Osteoblast (primary cell): ENCODE data around the gene CD300LB. TPM values are rescaled to one million over a fixed set of nuclear protein-coding genes. Genes with fewer than 3 reads are reported as not detected.
"Not testable (repeated sequence)": the region's sequence is repeated elsewhere in the genome, so short reads cannot be mapped to it uniquely, and the experiment has no call there.

Experiments used
- DNase-seq: peaks from one replicate; pipeline ENCODE4 v3.0.0; 2011; ENCODE audit warnings: low spot score, mixed read lengths; ENCODE audit not compliant: insufficient read length; ENCODE audit errors: missing footprints
- H2AFZ ChIP-seq: 2 replicates; pipeline ENCODE4 v1.6.0; 2011; ENCODE audit warnings: mild to moderate bottlenecking, low read length
- H3K27ac ChIP-seq: 2 replicates; pipeline ENCODE4 v1.5.1; 2011; ENCODE audit warnings: mild to moderate bottlenecking, low read depth, low read length, moderate library complexity
- H3K27me3 ChIP-seq: 2 replicates; pipeline ENCODE4 v1.6.0; 2012; ENCODE audit warnings: mild to moderate bottlenecking, control low read depth, inconsistent platforms, low read length, moderate library complexity; ENCODE audit not compliant: insufficient read depth
- H3K36me3 ChIP-seq: 2 replicates; pipeline ENCODE4 v1.5.1; 2011; ENCODE audit warnings: mild to moderate bottlenecking, low read length, control low read depth, moderate library complexity; ENCODE audit not compliant: insufficient read depth
- H3K4me1 ChIP-seq: 2 replicates; pipeline ENCODE4 v1.5.1; 2011; ENCODE audit warnings: mild to moderate bottlenecking, low read length, control low read depth, moderate library complexity; ENCODE audit not compliant: insufficient read depth
- H3K4me2 ChIP-seq: 2 replicates; pipeline ENCODE4 v1.6.0; 2011; ENCODE audit warnings: mild to moderate bottlenecking, low read length; ENCODE audit not compliant: insufficient read depth
- H3K4me3 ChIP-seq: fragments of 200-600 bp; sonication (generic); 3 replicates; pipeline ENCODE4 v1.5.1; 2012; ENCODE audit warnings: mild to moderate bottlenecking, low read length, inconsistent platforms; ENCODE audit not compliant: insufficient read depth
- H3K79me2 ChIP-seq: 2 replicates; pipeline ENCODE4 v1.6.0; 2012; ENCODE audit warnings: mild to moderate bottlenecking, low read length, control low read depth, inconsistent platforms; ENCODE audit not compliant: insufficient read depth
- H3K9me3 ChIP-seq: 2 replicates; pipeline ENCODE4 v1.5.1; 2011; ENCODE audit warnings: low read depth, low read length, control low read depth
- H4K20me1 ChIP-seq: 2 replicates; pipeline ENCODE4 v1.6.0; 2012; ENCODE audit warnings: mild to moderate bottlenecking, low read length, control low read depth; ENCODE audit not compliant: insufficient read depth
- CTCF ChIP-seq: IDR thresholded peaks from 2 replicates; pipeline ENCODE4 v1.5.1; 2011; ENCODE audit warnings: mild to moderate bottlenecking, low read depth, low read length, moderate library complexity; ENCODE audit errors: extremely low read depth
- total RNA-seq: library from RNA; depleted of rRNA; stranded (reverse); fragments of >200 nt; gene quantifications from 2 replicates; pipeline ENCODE4 v1.2.3, GENCODE V29; 2012

Gene CD300LB
- total RNA-seq, 1 donor = not detected

DNA sequence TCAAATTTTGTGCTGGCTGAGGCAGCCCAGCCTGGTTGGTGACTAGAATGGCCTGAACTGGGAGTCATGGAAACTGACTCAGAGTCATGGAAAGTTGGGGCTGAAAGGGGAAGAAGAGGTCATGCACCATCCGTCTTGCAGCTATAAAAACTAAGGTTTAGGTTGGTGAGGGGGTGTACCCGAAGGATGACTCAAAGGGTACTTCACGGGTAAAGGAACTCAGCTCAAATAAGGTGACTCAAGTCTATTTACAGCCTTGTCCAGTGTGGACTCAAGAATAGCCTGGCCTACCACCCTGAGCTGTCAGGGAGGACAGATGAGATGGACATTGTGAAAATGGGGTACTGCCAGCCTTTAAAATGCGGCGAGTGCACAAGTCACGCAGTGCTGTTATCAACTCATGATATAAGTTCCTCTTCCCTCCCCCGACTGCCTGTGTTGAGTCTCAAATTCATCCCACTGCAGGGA, 18.6 kb downstream of the CD300LB start:
- Histone ChIP-seq H3K27me3 (no peaks in the 10 kb centered on the region), H3K27ac (peak overlapping the region; percentile 88), H3K36me3 (no peaks in the 10 kb centered on the region), H3K79me2 (no peaks in the 10 kb centered on the region), H3K4me3 (peak overlapping the region; percentile 10), H3K9me3 (no peaks in the 10 kb centered on the region), H2AFZ (no peak overlapping the region), H3K4me2 (peak overlapping the region; percentile 59), H3K4me1 (peaks cover 14% of the 10 kb centered on the region), H4K20me1 (no peaks in the 10 kb centered on the region)
- TF ChIP-seq CTCF = no peak
- DNase-seq = no peak

DNA sequence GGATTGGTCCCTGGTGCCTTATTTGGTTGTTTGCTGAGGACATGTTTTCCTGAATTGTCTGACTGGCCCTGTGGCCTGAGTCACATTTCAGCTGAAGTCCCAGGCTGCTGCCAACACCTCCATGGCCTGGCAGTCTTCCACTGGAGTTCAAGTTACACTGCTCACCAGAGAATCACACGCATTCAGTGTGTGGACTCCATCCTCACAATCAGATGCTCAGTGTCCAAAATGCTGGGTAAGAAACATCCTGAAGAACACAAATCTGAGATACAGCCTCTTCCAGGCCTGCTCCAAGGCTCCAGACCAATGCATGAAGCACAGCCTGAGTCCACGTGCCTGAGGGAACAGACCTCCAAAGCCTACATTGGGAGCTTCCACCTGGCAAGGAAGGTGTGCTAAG, 19.2 kb downstream of the CD300LB start:
- H3K4me3 ChIP-seq = no peak overlapping the region
- peak overlapping the region; percentile 88 for H3K27ac ChIP-seq
- no peaks in the 10 kb centered on the region for H3K9me3 ChIP-seq
- peaks cover 14% of the 10 kb centered on the region for H3K4me1 ChIP-seq
- H3K79me2 ChIP-seq = no peaks in the 10 kb centered on the region
- H3K27me3 ChIP-seq = no peaks in the 10 kb centered on the region
- no peaks in the 10 kb centered on the region for H4K20me1 ChIP-seq
- no peak overlapping the region for H2AFZ ChIP-seq
- no peak for TF ChIP-seq CTCF
- peak overlapping the region; percentile 59 for H3K4me2 ChIP-seq
- no peak for DNase-seq
- no peaks in the 10 kb centered on the region for H3K36me3 ChIP-seq

- peaks cover 12% of the 10 kb centered on the region for H3K4me1 ChIP-seq
- TF ChIP-seq CTCF = no peak
- no peak overlapping the region for H2AFZ ChIP-seq
- H3K4me2 ChIP-seq = no peak overlapping the region
- no peak for DNase-seq
- no peaks in the 10 kb centered on the region for H3K36me3 ChIP-seq
- no peaks in the 10 kb centered on the region for H3K79me2 ChIP-seq
- H4K20me1 ChIP-seq = no peaks in the 10 kb centered on the region
- H3K9me3 ChIP-seq = no peaks in the 10 kb centered on the region
- H3K27me3 ChIP-seq = no peaks in the 10 kb centered on the region
- no peak overlapping the region for H3K4me3 ChIP-seq
- H3K27ac ChIP-seq = no peak overlapping the region
These were observed 23.1 kb downstream of the CD300LB start for GRCh38 chr17:74508156-74508555.

GRCh38 chr17:74503949-74504348, 27.3 kb downstream of the CD300LB start:
- not testable (repeated sequence) for H2AFZ ChIP-seq, H3K9me3 ChIP-seq, H3K4me3 ChIP-seq, DNase-seq, H3K27me3 ChIP-seq, H4K20me1 ChIP-seq, H3K4me1 ChIP-seq, H3K36me3 ChIP-seq, H3K79me2 ChIP-seq, H3K27ac ChIP-seq, H3K4me2 ChIP-seq
